Gastrocnemius medialis (tissue), 4 donors: ENCODE results near the gene GABRG2.

ENCODE experiments used
- POLR2A ChIP-seq, 2 donors: fragments of 450-650 bp; IDR thresholded peaks; one replicate each; pipeline ENCODE4 v1.6.1; 2017; ENCODE audit warnings: antibody characterized with exemption in 2 of 2, mild to moderate bottlenecking in 2 of 2, moderate library complexity in 2 of 2
- TF ChIP-seq, protein P1 (sequence below), 5 experiments: fragments of 450-650 bp in 3 of 5; fragments of 200-600 bp in 2 of 5; sonication (generic) in 2 of 5; IDR thresholded peaks in 4 of 5; conservative IDR thresholded peaks in 1 of 5; 1 replicate in 4 of 5; 2 replicates in 1 of 5; pipeline ENCODE4 v1.5.1; 2016 to 2019; ENCODE audit warnings: antibody characterized with exemption in 5 of 5, mild to moderate bottlenecking in 3 of 5, moderate library complexity in 3 of 5

DNA sequence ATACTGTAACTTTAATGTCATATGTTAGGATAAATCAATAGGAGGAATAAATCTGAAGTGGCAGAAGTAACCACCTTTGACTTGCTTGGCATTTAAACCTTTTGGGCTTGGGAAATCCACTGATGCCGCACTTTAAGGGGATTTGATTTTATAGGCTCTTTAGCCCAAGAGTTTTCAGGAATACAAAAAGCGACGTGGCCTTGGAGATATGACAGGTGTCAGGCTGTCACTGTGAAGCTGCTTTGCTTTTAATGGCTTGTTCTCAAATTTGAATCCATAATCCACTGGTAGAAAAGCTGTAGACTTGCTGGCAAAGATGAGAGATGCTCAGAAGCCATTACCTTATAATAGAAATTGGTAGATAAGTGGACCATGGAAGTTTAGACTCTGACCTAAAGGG is 71.6 kb downstream of the GABRG2 start:
- TF ChIP-seq, protein P1, sequence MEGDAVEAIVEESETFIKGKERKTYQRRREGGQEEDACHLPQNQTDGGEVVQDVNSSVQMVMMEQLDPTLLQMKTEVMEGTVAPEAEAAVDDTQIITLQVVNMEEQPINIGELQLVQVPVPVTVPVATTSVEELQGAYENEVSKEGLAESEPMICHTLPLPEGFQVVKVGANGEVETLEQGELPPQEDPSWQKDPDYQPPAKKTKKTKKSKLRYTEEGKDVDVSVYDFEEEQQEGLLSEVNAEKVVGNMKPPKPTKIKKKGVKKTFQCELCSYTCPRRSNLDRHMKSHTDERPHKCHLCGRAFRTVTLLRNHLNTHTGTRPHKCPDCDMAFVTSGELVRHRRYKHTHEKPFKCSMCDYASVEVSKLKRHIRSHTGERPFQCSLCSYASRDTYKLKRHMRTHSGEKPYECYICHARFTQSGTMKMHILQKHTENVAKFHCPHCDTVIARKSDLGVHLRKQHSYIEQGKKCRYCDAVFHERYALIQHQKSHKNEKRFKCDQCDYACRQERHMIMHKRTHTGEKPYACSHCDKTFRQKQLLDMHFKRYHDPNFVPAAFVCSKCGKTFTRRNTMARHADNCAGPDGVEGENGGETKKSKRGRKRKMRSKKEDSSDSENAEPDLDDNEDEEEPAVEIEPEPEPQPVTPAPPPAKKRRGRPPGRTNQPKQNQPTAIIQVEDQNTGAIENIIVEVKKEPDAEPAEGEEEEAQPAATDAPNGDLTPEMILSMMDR (IDR thresholded peaks at IDR 0.05 in 4 of 5, conservative IDR thresholded peaks at IDR 0.05 in 1 of 5): no peak
- TF ChIP-seq POLR2A (IDR thresholded peaks at IDR 0.05): no peak
